ENCODE measurements around the gene PTEN. TPM values are rescaled to one million over a fixed set of nuclear protein-coding genes. Genes with fewer than 3 reads are reported as not detected.

Gene PTEN
- total RNA-seq, 1 donor from 2014 or later, result 71.0 TPM

- Mint-ChIP-seq H3K36me3 (ENCODE audit: low read depth, unreplicated experiment) (no peaks in the 10 kb centered on the region), H3K4me3 (ENCODE audit: unreplicated experiment) (no peak overlapping the region), H3K9me3 (ENCODE audit: unreplicated experiment) (no peaks in the 10 kb centered on the region), H3K27me3 (ENCODE audit: unreplicated experiment) (no peaks in the 10 kb centered on the region), H3K27ac (ENCODE audit: unreplicated experiment) (no peak overlapping the region), H3K4me1 (ENCODE audit: unreplicated experiment) (no peaks in the 10 kb centered on the region)
- no peak for DNase-seq (ENCODE audit: low spot score)
- TF ChIP-seq, protein P1, sequence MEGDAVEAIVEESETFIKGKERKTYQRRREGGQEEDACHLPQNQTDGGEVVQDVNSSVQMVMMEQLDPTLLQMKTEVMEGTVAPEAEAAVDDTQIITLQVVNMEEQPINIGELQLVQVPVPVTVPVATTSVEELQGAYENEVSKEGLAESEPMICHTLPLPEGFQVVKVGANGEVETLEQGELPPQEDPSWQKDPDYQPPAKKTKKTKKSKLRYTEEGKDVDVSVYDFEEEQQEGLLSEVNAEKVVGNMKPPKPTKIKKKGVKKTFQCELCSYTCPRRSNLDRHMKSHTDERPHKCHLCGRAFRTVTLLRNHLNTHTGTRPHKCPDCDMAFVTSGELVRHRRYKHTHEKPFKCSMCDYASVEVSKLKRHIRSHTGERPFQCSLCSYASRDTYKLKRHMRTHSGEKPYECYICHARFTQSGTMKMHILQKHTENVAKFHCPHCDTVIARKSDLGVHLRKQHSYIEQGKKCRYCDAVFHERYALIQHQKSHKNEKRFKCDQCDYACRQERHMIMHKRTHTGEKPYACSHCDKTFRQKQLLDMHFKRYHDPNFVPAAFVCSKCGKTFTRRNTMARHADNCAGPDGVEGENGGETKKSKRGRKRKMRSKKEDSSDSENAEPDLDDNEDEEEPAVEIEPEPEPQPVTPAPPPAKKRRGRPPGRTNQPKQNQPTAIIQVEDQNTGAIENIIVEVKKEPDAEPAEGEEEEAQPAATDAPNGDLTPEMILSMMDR (IDR thresholded peaks at IDR 0.05; ENCODE audit: unreplicated experiment), result no peak
Observed at GRCh38 chr10:87842220-87842641, 21.2 kb upstream of the PTEN start.

DNA sequence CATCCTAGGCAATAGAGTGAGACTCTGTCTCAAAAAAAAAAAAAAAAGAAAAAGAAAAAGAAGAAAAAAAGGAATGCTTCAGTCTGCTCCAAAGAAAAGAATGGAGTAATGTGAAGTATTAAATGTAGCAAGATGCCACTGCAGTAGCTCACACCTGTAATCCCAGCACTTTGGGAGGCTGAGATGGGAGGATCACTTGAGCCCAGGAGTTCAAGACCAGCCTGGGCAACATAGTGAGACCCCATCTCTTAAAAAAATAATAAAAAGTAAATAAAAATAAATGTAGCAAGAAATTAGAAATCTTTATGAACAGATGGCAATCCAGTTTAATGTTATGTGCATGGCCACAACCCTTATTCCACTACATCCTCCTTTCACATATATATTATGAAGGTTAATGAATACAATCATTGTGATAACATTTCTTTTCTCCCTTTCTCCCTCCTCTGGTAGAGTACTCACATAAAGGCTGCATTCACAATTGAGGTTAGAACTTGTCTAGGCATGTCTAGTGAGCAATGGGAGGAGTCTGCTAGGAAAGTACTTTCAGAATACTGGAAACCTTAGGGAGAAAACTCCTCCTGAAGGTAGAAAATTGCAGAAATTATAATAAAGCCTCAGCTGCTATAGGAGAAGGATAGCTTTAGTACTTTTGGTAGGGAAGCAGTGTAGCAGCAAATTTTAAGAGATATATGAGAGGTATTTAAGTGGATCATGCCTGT is 20.5 kb upstream of the PTEN start:
- H3K9me3 Mint-ChIP-seq (ENCODE audit: unreplicated experiment), result no peaks in the 10 kb centered on the region
- TF ChIP-seq, protein P1 (IDR thresholded peaks at IDR 0.05; ENCODE audit: unreplicated experiment), result no peak
- H3K4me1 Mint-ChIP-seq (ENCODE audit: unreplicated experiment), result no peaks in the 10 kb centered on the region
- DNase-seq (ENCODE audit: low spot score), result no peak
- no peak overlapping the region for H3K27ac Mint-ChIP-seq (ENCODE audit: unreplicated experiment)
- H3K36me3 Mint-ChIP-seq (ENCODE audit: low read depth, unreplicated experiment), result no peaks in the 10 kb centered on the region
- H3K27me3 Mint-ChIP-seq (ENCODE audit: unreplicated experiment), result no peaks in the 10 kb centered on the region
- H3K4me3 Mint-ChIP-seq (ENCODE audit: unreplicated experiment), result no peak overlapping the region

GRCh38 chr10:87843714-87844113 is 19.7 kb upstream of the PTEN start:
- Mint-ChIP-seq H3K36me3 (ENCODE audit: low read depth, unreplicated experiment) (no peaks in the 10 kb centered on the region), H3K9me3 (ENCODE audit: unreplicated experiment) (no peaks in the 10 kb centered on the region), H3K27ac (ENCODE audit: unreplicated experiment) (no peak overlapping the region), H3K27me3 (ENCODE audit: unreplicated experiment) (no peaks in the 10 kb centered on the region), H3K4me3 (ENCODE audit: unreplicated experiment) (no peak overlapping the region), H3K4me1 (ENCODE audit: unreplicated experiment) (no peaks in the 10 kb centered on the region)
- no peak for DNase-seq (ENCODE audit: low spot score)
- TF ChIP-seq, protein P1 (IDR thresholded peaks at IDR 0.05; ENCODE audit: unreplicated experiment), result no peak

DNA sequence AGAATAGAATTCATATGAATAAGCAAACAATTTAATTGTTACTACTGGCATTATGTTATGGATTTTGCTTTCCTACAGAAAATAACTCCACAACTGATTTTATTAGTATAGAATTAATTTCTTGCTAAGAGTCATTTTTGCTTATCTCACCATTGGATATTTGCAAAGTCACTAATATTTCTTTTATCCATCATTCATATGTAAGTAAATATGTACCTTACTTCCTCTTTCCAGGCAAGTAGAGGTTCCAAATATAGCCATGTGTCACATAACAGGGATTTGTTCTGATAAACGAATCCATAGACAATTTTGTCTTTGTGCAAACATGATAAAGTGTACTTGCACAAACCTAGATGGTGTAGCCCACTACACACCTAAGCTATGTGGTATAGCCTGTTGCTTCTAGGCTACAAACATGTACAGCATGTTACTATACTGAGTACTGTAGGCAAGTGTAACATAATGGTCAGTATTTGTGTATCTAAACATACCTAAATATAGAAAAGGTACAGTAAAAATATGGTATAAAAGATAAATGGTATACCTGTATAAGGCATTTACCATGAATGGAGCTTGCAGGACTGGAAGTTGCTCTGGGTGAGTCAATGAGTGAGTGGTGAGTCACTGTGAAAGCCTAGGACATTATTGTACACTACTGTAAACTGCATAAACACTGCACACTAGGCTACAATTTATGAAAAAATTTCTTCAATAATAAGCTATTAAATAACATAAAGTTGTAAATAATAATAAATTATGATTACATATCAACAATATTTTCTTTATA is 18.4 kb upstream of the PTEN start:
- Mint-ChIP-seq H3K27me3 (ENCODE audit: unreplicated experiment) (no peaks in the 10 kb centered on the region), H3K36me3 (ENCODE audit: low read depth, unreplicated experiment) (no peaks in the 10 kb centered on the region), H3K4me1 (ENCODE audit: unreplicated experiment) (peaks cover under 1% of the 10 kb centered on the region), H3K4me3 (ENCODE audit: unreplicated experiment) (no peak overlapping the region), H3K9me3 (ENCODE audit: unreplicated experiment) (no peaks in the 10 kb centered on the region), H3K27ac (ENCODE audit: unreplicated experiment) (no peak overlapping the region)
- TF ChIP-seq, protein P1 (IDR thresholded peaks at IDR 0.05; ENCODE audit: unreplicated experiment), result no peak
- DNase-seq (ENCODE audit: low spot score), result no peak

GRCh38 chr10:87845624-87845998 is 17.8 kb upstream of the PTEN start:
- Mint-ChIP-seq H3K27me3 (ENCODE audit: unreplicated experiment) (peaks cover 2% of the 10 kb centered on the region), H3K27ac (ENCODE audit: unreplicated experiment) (no peak overlapping the region), H3K9me3 (ENCODE audit: unreplicated experiment) (no peaks in the 10 kb centered on the region), H3K36me3 (ENCODE audit: low read depth, unreplicated experiment) (no peaks in the 10 kb centered on the region), H3K4me1 (ENCODE audit: unreplicated experiment) (peaks cover 3% of the 10 kb centered on the region), H3K4me3 (ENCODE audit: unreplicated experiment) (no peak overlapping the region)
- no peak for DNase-seq (ENCODE audit: low spot score)
- TF ChIP-seq, protein P1 (IDR thresholded peaks at IDR 0.05; ENCODE audit: unreplicated experiment), result no peak

All from endothelial cell (in vitro differentiated cells).